GM18507 (cell line): ENCODE results near the gene ILKAP.

Source experiments
- DNase-seq: peaks from one replicate; pipeline ENCODE4 v3.0.0; 2011; ENCODE audit warnings: low read depth; ENCODE audit not compliant: insufficient read length; ENCODE audit errors: extremely low spot score
- FAIRE-seq: peaks from 2 replicates; lab custom pipeline; 2011; peaks lifted over from hg19 to GRCh38; lab: Jason Lieb, UNC

Gene ILKAP

DNA sequence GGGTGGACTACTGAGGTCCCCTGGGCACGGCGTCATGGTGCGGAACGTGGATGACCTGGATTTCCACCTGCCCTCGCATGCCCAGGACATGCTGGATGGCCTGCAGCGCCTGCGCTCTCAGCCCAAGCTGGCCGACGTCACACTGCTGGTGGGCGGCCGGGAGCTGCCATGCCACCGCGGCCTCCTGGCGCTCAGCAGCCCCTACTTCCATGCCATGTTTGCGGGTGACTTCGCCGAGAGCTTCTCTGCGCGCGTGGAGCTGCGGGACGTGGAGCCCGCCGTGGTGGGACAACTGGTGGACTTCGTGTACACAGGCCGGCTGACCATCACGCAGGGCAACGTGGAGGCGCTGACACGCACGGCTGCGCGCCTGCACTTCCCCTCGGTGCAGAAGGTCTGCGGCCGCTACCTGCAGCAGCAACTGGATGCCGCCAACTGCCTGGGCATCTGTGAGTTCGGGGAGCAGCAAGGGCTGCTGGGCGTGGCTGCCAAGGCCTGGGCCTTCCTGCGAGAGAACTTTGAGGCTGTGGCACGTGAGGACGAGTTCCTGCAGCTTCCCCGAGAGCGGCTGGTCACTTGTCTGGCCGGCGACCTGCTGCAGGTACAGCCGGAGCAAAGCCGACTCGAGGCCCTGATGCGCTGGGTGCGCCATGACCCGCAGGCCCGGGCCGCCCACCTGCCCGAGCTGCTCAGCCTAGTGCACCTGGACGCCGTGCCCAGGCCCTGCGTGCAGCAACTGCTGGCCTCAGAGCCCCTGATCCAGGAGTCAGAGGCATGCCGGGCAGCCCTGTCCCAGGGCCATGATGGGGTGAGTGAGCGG is 62.6 kb downstream of the ILKAP start:
- DNase-seq (no peak), FAIRE-seq (no peak)

DNA sequence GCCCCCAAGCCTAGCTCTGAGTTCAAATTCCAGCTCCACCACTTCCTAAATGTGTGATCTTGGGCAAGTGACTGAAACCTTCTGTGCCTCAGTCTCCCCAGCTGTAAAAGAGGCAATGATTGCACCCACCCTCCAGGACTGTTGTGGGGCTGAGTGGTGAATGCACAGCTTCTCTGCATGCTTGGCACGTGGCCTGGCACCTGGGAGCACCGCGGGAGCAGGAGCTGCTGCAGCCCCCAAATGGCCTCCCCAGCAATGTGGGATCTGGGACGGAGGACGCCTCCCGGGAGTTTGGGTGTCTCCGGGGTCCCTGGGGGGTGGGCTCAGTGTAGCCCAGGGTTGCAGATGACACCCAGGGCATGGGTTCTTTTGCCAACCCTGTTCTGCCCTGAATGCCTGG is 63.5 kb downstream of the ILKAP start:
- DNase-seq (no peak), FAIRE-seq (no peak)

DNA sequence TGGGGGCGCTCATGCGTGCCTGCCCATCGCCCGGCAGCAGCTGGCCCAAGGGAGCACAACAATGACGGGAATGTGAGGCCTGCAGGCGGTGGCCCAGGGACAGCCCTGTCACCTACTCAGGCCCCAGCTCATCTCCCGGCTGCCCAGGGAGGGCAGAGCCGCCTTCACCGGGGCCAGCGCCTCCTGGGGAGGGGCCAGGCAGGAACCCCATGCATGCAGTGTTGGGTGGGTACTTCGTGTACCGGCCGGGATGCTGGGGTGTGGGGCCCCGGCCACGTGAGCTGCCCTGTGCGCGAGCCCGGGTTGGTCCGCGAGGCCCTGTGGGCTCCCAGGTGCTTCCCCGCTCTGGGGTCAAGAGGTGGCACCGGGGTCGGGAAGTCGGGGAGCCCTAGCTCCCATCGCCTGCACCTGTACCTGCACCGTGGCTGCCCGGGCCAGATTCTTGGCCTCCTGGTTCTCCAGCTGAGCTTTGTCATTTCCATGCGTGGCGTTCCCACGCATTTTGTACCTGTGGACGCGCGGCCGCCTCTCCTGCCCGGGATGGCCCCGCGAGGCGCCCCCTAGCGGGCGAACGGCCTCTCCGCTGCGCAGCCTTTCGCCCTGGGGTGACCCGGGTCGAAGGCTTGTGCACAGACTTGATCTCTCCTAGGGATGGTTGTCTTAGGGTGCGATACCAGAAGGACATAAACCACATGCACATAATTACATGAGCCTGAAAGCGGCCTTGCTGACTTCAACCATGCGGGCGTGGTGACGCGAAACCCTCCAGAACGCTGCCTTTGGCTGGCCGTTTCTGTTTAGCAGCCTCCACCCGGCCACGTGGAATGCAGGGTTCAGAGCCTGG is 64.1 kb downstream of the ILKAP start:
- DNase-seq = no peak
- no peak for FAIRE-seq

DNA sequence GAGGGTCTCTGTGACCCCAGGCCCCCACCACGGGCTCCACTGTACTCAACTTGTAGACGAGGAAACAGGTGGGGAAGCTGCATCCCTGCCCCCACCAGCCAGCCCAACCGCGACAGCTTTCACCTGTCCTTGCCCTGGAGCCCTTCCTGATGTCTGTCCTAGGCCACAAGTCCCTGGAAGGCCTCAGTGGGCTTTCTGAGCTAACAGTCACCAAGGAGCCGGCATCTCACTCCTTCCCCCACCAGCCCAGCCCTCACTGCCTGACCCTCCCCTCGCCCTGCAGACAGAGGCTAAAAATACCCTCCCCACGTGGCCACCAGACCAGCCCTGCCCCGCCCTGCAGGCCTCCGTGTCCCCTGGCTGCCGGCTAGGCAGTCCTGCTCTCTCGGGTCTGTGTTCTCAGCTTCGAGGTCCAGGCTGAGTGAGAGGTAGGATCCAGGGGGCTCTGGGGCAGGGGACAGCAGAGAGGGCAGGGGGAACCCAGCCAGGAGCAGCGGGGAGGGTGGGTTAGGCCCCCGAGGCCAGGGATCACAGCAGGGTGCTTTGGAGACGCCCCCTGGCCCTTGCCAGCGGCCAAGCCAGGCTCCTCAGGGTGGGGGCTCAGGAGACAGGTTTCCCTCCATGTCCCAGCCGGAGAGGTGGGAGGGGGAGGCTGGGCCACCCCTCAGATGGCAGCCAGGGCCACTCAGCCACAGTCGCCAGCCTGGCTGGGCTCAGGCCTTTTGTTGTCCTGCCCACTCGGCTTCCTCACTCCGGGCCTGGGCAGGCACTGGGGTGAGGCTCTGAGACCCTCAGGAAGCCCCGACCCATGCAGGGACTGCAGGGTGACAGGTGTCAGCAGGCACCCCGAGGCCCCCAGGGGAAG is 64.9 kb downstream of the ILKAP start, which contains the start of gene KLHL30:
TSS of gene KLHL30 (plus strand) at position 338 of the 865 bp plus-strand sequence. CDS start 2,087 bp downstream, outside the sequence.
- DNase-seq (no peak), FAIRE-seq (no peak)

DNA sequence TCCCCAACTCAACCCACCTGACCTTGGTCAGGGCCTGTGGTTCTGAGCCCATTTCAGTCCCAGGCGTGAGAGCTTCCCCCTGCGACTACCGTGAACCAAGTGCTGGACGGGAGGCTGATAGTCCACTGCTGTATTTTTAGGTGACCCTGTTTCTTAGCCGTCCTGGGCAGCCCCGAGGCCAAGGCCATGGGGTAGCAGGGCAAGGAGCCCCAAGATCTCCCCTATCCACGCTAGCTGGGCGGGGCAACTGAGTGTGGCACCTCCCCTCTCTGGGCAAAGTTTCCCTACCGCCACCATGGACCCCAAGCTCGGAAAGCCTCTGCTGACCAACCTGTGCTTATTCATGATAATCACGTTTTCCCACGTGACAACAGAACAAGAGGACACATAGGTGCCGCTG is 65.6 kb downstream of the ILKAP start:
- no peak for FAIRE-seq
- no peak for DNase-seq

DNA sequence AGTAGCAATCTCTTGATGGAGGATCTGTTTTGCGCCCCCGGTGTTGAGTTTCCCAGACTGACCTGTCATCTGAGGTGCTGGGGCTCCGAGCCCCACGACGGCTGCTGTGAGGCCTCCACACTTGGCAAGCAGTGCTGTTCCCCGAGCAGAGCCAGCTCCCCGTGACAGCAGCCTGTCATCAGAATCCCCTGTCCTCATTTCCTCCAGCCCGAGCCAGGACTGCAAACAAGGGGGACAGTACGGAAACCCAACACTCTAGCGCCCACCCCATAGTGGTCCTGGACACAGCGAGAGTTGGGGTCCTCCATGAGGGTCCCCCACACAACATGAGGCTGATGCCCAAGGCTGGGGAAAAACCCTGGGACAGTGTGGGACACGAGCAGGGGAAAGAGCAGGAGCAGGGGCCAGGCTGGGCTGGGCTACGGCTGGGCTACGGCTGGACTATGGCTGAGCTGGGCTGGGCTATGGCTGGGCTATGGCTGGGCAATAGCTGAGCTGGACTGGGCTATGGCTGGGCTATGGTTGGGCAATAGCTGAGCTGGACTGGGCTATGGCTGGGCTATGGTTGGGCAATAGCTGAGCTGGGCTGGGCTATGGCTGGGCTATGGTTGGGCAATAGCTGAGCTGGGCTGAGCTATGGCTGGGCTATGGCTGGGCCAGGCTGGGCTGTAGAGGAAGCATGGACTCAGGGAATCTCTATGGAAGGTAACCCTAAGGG is 66.5 kb downstream of the ILKAP start:
- no peak for FAIRE-seq
- DNase-seq = no peak

DNA sequence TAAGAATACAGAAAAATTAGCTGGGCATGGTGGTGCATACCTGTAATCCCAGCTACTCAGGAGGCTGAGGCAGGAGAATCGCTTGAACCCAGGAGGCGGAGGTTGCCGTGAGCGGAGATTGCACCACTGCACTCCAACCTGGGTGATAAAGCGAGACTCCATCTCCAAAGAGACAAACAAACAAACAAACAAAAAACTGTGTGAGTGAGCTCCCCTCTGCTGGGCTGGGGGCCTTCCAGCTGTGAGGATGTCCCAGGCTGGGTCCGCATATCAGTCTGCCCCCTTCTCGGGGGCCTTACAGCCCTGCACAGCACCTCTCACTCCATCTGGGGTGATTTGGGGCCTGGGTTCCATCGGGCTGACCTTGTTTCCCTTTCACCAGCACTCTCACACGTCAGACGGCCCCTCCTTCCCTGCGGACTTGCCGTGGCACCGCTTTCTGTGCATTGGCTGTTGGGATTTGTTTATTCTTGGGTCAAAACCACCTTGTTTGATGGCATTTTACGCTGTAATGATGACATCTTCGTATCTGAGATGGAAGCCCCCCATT is 67.8 kb downstream of the ILKAP start:
- DNase-seq (no peak), FAIRE-seq (no peak)

DNA sequence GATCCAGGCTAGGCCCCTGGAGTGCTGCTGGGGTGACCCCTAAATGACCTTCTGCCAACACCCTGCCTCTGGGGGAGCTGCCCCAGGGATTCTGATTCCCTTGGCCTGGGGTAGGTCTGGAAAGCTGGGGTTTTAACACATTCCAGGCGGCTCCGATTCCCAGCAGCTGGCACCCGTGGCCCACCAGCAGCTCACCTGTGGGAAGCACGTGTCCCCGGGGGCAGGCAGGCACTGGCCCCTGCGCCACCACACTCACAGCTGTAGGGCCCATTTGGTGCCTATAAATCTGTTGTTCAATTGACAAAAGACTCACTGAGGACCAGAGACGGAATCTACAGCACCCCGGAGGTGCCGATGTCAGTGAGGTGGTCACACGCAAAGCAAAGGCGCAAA is 69.1 kb downstream of the ILKAP start:
- no peak for FAIRE-seq
- DNase-seq = no peak

DNA sequence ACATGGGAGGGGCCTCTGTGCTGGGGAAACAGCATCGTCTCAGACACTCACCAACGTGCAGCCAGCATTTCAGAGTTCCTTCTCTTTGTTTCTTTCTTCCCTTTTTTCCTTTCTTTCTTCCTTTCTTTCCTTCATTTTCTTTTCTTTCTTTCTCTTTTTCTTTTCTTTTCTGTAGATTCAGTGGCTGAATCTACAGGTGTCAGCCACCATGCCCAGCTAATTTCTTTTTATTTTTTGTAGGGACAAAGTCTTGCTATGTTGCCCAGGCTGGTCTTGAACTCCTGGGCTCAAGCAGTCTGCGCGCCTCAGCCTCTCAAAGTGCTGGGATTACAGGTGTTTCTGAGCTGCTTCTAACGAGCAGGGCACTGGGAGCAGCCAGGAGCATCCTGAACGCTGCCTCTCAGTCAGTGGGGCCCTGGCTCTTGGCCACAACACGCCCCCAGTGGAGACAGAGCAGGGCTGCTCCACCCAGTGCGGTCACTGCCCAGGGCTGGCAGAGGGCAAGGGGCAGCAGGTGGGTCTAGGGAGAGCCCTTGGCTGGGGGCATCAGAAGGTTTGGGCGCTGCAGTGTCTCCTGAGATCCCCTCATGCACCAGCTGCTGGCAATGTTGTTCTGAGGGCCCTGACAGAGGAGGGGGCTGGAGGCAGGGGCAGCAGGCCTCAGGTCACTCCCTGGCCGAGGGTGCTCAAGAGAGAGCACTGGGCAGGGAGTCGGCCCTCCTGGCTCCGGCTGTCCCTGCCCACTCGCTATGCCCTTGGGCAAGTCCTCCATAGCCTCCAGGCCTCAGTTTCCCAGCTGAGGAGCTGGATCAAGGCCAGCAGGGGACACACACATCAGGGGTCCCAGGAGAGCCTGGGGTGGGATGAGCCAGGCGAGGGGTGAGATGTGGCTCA is 69.7 kb downstream of the ILKAP start:
- no peak for DNase-seq
- FAIRE-seq = no peak

DNA sequence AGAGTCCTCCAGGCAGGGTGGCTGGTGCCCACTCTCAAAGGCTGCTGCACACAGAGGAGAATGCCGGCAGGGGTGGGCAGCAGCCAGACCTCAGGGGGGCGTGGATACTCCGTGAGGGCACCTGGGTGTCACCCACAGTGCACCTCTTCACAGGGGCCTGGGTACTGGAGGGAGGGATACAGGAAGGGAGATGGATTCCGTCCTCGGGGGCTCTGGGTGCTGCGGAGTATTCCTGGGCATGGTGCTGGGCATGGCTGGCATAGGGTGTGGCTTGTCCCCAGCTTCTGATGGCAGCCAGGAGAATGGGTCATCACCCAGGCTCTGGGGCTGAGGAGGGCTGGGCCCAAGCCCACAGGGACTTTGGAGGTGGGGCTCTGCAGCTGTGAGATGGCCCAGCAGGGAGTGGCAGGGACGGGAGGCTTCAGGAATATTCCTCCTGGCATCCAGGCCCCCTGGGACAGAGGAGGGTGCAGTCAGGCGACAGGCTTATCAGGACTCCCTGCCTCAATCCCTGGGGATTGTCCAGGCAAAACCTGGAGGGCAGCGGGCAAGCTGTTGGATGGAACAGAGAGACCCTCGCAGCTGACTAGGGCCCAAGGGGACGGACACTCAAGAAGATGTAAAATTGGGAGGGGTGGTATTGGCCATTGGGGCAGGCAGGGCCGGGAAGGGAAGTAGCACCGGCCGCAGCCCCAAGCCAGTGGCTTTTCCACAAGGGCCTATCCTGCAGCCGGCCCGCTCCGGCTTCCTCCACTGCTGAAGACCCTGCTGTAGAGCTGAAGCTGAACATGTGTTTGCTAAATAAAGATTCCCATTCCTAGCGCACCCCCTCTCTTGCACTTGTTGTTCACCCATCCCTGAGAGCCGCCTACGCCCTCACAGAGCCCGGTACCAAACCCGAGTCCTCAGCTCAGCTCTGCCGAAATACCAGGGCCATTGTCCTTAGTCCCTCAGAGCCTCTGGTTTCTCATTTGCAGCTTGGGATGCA is 70.7 kb downstream of the ILKAP start:
- no peak for FAIRE-seq
- DNase-seq = no peak

DNA sequence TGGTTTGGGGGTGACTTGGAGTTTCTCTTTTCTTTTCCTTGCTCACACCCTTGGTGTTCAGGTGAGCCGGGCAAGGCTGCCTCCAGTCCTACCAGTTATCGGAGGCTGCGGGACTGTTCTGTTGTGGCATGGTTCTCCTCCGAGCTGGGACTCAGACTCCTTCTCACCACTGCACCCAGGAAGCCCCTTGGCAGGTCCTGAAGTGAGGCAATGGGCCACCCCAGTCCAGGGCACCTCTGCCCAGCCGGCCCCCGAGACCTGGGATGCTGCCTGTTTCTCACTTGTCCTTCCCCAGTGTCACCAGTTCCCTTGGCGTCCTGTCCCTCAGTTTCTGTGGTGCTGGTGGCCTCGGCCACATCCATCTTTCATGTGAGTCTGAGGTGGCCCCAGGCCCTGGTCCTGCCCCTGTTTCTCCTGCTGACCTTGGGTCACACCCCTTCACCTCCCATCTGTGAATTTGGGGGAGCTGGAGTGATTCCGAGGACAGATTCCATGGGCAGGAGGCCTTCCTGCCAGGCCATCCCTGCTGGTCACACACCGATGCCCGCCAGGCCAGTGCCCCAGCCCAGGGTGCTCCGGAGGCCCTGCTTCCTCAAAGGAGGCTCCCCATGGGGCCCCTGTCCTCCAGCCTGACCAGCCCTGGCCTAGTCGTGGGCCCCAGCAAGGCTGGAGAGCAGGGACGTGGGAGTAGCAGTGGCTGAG is 71.6 kb downstream of the ILKAP start:
- DNase-seq (no peak), FAIRE-seq (no peak)

DNA sequence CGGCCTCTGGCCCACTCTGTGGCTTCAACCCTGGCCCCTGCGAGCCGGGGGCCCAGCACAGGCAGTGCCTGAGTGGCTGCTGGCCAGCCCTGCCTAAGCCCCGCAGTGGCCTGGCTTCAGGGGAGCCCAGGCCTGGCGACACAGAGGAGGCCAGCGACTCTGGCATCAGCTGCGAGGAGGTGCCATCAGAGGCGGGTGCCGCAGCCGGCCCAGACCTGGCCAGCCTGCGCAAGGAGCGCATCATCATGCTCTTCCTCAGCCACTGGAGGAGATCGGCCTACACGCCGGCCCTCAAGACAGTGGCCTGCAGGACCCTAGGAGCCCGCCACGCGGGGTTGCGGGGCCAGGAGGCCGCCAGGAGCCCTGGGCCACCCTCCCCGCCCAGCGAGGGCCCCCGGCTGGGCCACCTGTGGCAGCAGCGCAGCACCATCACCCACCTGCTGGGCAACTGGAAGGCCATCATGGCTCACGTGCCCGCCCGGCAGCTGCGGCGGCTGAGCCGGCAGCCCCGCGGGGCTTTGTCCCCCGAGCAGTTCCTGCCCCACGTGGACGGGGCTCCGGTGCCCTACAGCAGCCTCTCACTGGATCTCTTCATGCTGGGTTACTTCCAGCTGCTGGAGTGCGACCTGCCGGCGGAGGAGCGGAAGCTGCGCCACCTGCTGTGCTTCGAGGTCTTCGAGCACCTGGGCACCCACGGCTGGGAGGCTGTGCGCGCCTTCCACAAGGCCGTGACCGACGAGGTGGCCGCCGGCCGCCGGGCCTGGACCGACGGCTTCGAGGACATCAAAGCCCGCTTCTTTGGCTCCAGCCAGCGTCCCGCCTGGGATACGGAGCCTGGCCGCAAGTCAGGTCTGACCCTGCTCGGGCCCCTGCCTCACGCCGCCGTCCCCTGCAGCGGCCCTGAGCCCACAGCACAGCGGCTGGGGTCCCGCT is 72.5 kb downstream of the ILKAP start:
- no peak for DNase-seq
- FAIRE-seq = no peak

DNA sequence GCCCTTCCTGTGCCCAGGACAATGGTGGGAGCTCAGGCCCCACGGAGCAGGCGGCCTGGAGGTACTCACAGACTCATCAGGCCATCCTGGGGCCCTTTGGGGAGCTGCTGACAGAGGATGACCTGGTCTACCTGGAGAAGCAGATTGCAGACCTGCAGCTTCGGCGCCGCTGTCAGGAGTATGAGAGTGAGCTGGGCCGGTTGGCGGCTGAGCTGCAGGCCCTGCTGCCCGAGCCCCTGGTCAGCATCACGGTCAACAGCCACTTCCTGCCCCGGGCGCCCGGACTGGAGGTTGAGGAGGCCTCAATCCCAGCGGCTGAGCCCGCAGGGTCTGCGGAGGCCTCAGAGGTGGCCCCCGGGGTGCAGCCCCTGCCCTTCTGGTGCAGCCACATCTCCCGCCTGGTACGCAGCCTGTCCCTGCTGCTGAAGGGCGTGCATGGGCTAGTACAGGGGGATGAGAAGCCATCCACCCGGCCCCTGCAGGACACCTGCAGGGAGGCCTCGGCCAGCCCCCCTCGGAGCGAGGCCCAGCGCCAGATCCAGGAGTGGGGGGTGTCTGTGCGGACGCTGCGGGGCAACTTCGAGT is 73.3 kb downstream of the ILKAP start:
- no peak for DNase-seq
- no peak for FAIRE-seq

DNA sequence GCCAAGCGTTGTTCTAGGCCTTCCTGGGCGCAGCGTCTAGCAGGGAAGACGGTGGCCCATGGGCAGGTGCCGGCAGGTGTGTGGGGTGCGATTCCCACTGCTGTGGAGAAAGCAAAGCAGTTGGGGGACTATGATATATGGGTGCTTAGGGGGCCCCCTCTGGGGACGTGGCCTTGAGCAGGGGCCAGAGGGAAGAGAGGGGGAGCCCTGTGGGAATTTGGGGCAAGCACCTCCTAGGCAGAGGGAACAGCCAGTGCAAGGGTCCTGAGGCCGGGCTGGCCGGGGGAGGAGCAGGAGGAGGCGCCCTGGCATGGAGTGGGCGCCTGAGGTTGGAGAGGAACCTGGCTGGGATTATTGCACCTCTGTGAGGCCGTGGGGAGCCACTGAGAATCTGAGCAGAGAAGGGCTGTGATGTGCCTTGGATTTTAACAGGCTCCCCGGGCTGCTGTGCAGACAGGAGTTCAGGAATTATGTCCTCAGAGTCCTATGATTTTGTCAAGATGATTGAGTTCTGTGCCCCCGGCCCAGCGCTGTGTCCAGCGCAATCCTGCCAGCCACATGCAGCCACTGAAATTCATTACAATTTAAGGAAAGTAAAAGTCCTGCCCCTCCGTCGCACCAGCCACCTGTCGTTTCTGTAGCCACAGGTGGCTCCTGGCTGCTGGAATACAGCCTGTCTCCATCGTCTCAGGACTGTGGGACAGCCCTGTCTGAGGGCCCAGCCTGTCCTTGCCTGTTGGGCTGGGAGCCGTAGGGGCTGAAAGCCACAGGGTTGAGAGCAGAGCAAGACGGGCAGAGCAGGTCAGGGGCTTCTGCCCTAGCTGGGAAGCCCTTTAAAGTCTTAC is 74.1 kb downstream of the ILKAP start:
- FAIRE-seq = no peak

More for the DNA sequence above, 74.1 kb downstream of the ILKAP start:
- DNase-seq = no peak
